ENCODE results near the gene DOCK1.

DNA sequence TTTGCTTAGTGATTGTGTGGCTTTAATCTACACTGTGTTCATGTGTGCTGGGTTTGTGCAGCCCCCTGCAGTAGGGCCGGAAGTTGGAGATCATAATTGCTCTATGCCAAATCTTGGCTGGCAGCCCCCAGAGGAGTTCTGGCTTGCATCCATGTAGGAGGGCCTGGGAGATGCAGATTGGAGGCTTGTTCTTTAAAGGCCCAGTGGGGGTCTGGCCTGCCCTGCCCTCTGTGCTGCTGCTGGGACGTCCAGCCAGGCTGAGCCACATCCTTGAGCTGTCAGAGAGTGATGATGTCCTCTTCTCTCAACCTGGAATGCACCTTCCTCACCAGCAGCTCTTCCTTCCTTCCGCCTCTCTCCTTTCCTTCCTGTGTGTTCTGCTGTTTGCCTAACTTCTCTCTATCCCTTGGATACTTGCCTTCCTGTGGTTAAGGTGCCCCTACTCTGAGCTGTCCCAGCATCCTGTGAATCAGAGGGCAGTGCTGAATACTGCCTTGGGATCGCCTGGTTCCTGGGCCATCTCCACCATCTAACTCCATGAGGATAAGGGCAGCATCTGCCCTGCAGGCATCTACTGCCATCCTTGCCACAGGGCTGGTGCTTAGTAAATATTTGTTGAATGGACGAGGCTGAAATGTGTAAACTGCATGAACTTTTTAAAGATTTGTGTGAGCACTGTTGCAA is 30.2 kb downstream of the DOCK1 start:
- TF ChIP-seq, protein P1, sequence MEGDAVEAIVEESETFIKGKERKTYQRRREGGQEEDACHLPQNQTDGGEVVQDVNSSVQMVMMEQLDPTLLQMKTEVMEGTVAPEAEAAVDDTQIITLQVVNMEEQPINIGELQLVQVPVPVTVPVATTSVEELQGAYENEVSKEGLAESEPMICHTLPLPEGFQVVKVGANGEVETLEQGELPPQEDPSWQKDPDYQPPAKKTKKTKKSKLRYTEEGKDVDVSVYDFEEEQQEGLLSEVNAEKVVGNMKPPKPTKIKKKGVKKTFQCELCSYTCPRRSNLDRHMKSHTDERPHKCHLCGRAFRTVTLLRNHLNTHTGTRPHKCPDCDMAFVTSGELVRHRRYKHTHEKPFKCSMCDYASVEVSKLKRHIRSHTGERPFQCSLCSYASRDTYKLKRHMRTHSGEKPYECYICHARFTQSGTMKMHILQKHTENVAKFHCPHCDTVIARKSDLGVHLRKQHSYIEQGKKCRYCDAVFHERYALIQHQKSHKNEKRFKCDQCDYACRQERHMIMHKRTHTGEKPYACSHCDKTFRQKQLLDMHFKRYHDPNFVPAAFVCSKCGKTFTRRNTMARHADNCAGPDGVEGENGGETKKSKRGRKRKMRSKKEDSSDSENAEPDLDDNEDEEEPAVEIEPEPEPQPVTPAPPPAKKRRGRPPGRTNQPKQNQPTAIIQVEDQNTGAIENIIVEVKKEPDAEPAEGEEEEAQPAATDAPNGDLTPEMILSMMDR (IDR thresholded peaks at IDR 0.05; ENCODE audit: borderline replicate concordance, extremely low read depth, low read length, poor library complexity, severe bottlenecking) = no peak
- no peak for TF ChIP-seq EZH2 (IDR thresholded peaks at IDR 0.05; ENCODE audit: borderline replicate concordance, low read depth, low read length, severe bottlenecking)

All from DND-41 (cell line).